Hippocampal formation (tissue), 2 donors: ENCODE data around the gene ESD.

Experiments used
- DNase-seq, 2 donors: peaks; one replicate each; lab custom pipeline; 2025; lab: John Stamatoyannopoulos, UW

The ESD gene

GRCh38 chr13:46745706-46746105, 51.3 kb downstream of the ESD start:
- DNase-seq = no peak

DNA sequence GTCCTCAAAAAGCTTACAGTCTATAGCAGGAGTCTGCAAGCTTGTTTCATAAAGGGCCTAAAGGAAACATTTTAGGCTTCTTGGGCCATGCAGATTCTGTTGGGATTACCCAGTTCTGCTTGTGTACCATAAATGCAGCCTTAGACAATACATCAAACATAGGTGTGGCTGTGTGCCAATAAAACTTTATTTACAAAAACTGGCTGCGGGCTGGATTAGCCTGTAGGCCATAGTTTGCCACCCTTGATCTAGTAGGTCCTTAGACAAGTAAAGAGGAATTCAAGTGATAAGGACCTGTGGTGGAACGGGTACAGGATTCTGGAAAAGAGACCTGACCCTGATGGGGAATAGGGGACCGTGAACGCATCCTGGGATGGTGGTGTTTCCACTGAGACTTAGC, 51.9 kb downstream of the ESD start:
- no peak for DNase-seq

GRCh38 chr13:46743191-46743590, 53.8 kb downstream of the ESD start:
- DNase-seq = no peak

DNA sequence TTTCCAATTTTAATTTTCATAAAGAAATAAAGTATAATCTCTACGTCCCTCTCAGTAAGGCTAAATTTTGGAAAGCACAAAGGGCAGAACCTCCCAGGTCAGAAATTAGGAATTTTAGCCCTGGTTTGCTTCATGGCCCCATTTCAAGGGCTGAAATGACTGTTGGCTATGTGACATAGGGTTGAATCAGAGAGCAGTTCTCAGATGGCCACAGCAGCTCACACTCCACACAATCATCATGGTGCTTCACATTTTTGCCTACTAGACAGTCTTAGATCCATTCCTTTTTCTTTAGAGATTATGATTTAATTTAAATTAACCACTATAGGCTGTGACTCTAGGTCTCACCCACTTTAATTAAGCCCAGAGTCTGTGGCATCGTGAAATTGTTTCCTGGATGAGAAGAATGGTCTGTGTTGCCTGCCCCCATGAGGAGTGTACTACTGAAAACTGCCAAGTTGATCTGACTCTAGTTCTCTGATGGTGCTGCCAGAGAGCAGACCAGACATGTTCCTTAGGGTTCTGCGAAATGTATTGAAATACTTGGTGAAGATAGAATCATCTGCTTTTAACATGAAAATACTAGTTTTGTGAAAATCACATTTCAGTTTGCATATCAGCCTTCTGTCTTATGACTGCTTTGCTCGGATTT, 57.4 kb downstream of the ESD start:
- no peak for DNase-seq

- DNase-seq = no peak
Measured at GRCh38 chr13:46738766-46739165, 58.2 kb downstream of the ESD start.

DNA sequence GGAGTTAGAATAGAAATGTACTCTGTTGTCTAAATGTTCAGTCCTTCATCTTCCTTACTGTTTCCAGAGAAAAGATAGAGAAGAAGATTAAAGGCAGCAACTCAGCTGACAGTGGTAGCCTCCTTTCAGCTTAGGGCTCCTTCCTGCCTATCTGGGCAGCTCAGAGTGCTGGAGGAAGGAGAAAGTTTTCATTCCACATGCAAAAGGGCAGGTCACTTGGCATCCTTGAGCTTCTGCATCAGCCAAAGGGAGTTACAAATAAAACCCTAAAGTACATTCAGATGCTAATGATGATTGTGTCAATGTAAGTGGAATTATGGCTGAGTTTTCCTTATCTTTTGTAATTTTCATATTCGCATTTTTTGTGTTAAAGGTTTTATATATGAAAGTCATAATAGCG, 58.9 kb downstream of the ESD start:
- DNase-seq = no peak

DNA sequence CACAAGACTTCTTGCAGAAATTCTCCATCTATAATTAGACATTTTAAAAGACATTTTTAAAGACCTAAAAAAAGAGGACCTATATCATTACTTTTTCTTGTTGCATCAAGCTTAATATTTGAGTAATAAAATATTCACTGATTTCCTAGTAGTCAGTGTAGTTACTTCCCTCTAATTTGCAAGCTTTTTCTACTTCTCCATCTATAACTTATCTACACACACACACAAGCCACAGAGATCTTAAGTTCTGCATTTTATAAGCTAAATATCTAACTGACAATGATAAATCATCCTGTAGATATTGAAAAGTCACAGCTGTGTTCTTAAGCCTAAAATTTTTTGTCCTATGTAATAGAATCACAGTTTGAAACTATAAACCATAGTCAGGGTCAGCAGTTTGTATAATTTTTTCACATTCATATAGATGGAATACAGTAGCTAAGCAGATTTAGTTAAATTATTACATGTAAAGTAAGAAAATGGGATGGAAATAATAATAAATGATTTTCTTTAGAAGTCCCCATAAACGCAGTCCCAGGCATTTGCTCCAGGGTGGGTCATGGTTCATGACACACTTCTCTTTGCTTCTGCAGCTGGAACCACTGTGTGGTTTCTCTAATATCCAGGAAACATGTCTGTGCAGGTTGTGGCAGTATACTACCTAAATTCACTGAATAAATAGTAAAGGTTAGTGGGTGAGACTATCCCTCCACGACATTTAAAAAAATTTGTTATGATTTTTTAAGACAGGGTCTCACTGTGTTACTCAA, 60.2 kb downstream of the ESD start:
- no peak for DNase-seq

GRCh38 chr13:46735425-46735824, 61.5 kb downstream of the ESD start:
- DNase-seq = no peak

DNA sequence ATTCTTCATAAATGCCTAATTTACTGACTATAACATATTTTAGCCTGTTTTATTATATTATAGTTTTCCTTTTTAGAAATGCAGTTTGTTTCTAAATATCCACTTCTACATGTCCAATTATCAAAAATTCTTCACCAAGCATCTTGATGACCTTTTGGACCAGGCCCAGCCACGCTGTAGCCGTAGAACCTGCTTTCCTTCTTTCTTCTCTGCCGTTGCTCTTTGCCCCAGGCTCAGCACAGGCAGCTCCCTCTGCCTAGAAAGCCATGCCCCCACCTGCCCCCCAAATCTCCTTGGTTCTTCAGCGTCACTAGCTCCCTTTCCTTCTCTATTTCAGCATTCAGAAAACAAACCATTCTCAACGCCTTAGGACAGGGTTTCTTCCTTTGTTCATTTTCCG, 65.4 kb downstream of the ESD start:
- no peak for DNase-seq

GRCh38 chr13:46728777-46729176, 68.2 kb downstream of the ESD start:
- DNase-seq = no peak

GRCh38 chr13:46726347-46726746, 70.6 kb downstream of the ESD start:
- no peak for DNase-seq
